HG03354 (cell line): ENCODE results near the gene PBX2.
A peak's percentile ranks its signal among the peaks of the same experiment; 100 is the strongest.
"Not testable (repeated sequence)": the region's sequence is repeated elsewhere in the genome, so short reads cannot be mapped to it uniquely, and the experiment has no call there.

Experiments used
- ATAC-seq: cut with Tn5 transposase; IDR thresholded peaks from one replicate; pipeline ENCODE4 v1.9.1; 2021; ENCODE audit warnings: mild to moderate bottlenecking; ENCODE audit not compliant: unreplicated experiment, poor library complexity, severe bottlenecking

The PBX2 gene

GRCh38 chr6:32188381-32189068, 1.5 kb downstream of the PBX2 start:
- no peak for ATAC-seq

GRCh38 chr6:32187725-32188380, 2.1 kb downstream of the PBX2 start:
- ATAC-seq = not testable (repeated sequence)

- no peak for ATAC-seq
These were observed 2.8 kb downstream of the PBX2 start for GRCh38 chr6:32187009-32187709.

- not testable (repeated sequence) for ATAC-seq
These were observed 3.7 kb downstream of the PBX2 start for GRCh38 chr6:32186151-32186840.

- ATAC-seq = not testable (repeated sequence)
These were observed 4.3 kb downstream of the PBX2 start for GRCh38 chr6:32185681-32186131.

- ATAC-seq = no peak
These were observed 5.8 kb downstream of the PBX2 start, which contains the start of gene AGER for GRCh38 chr6:32184084-32184640. AGER (minus strand) TSS chr6:32184253; CDS start chr6:32184222, 31 bp downstream.

- no peak for ATAC-seq
These were observed 6.4 kb downstream of the PBX2 start for GRCh38 chr6:32183483-32184083.

- no peak for ATAC-seq
These were observed 7.0 kb downstream of the PBX2 start for GRCh38 chr6:32183030-32183429.

- no peak for ATAC-seq
These were observed 7.4 kb downstream of the PBX2 start for GRCh38 chr6:32182555-32182981.

GRCh38 chr6:32181915-32182529, 8.0 kb downstream of the PBX2 start:
- ATAC-seq = no peak

- ATAC-seq = no peak
These were observed 8.8 kb downstream of the PBX2 start for GRCh38 chr6:32181148-32181702.

GRCh38 chr6:32179766-32180405, 10.1 kb downstream of the PBX2 start:
- no peak for ATAC-seq

GRCh38 chr6:32178547-32179440, 11.2 kb downstream of the PBX2 start:
- no peak for ATAC-seq

GRCh38 chr6:32177788-32178546, 12.0 kb downstream of the PBX2 start, which contains the start of gene RNF5:
RNF5 (plus strand) TSS chr6:32178405; CDS start chr6:32178512, 107 bp downstream.
- peak; percentile 83 for ATAC-seq

GRCh38 chr6:32177183-32177787, 12.7 kb downstream of the PBX2 start:
- ATAC-seq = peak; percentile 11
